ENCODE results near the gene PHYHD1. TPM values are rescaled to one million over a fixed set of nuclear protein-coding genes. Genes with fewer than 3 reads are reported as not detected.
"Not testable (repeated sequence)": the region's sequence is repeated elsewhere in the genome, so short reads cannot be mapped to it uniquely, and the experiment has no call there.

The PHYHD1 gene
- total RNA-seq, 1 donor = 3.2 TPM

DNA sequence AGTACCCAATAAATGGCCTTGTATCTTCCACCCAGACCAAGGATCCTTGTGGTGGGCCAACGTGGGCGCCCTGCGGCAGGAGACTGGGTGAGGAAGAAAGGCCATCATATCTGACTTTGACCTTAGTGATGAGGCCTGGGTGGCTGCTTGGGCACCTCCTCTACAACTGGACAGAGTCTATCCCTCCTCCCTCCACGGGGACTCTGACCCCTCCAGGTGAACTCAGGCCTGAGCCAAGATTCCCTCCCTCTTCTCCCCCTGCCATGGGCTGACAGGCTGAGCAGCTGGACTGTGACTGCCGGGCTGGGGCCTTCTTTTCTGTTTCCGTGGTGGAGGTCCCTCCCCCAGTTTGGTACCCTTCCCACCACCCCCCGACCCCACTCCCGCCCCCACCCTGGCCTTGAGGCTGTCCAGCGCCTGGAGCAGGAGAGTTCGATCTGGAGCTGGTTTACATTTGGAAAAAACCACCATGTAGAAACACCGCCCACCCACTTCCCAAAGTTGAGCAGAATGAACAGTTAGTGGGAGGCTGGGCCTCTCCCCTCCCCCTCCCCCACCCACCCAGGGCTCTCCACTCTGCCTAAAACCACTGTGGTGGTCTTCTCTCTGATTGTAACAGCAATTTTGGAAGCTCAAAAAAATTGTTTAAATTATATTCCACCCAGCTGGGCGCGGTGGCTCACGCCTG is 1.2 kb upstream of the PHYHD1 start:
- DNase-seq (ENCODE audit: low read depth in 2 of 3, low spot score in 2 of 3) = no peak

DNA sequence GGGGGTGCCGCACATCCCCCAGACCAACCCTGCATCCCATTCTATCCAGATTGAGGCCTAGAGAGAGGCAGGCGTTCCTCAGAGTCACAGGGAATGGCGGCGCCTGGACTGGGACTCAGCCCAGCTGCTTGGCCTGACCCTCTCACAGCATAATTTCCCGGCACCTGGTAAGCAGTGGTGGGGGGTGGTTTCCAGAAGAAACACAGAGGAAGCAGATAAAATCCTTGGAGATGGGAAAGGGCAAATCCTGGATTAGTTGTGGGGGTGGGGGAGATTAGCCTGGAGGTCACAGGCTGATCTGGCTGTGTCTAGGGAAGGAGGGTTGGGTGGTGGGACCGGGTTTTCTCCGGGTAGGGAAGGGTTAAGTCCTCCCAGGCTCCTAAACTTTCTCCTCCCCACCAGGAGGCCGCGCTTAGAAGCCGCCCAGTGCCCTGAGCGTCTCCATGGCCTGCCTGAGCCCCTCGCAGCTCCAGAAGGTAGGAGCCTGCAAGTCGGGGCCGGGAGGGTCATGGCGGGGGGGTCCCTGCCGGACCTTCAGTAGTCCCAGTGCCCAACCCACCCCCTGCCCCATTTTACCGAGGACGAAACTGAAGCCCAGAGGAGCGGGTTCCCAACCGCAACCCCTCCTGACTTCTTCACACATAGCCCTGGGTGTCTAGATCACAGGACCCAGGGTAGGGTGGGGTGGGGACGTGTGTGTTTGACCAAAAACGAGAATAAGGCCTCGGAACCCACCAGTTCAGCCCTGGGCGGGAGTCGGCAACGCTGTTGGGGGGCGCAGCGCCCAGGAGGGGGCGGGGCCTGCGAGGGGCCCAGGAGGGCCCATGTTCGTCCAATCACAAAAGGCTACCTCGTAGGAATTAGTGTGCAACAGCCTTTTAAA is 1.3 kb downstream of the PHYHD1 start:
- peak in 2 of 3 donors; percentile 55 to 67 for DNase-seq (ENCODE audit: low read depth in 2 of 3, low spot score in 2 of 3)

DNA sequence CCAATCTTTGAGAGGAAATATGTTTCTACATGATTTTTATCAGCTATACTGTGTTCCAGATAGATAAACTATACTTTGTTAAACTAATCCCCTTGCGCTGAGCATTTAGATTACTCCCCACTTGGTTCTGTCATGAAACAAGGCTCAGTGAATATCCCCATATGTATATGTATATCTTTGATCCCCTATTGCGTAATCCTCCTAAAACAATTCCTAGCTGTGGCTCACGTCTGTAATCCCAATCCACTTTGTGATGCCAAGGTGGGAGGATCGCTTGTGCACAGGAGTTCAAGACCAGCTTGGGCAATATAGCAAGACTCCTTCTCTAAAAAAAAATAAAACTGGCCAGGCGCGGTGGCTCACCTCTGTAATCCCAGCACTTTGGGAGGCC is 2.7 kb downstream of the PHYHD1 start:
- DNase-seq (ENCODE audit: low read depth in 2 of 3, low spot score in 2 of 3) = no peak

GRCh38 chr9:128927731-128928411 is 7.1 kb downstream of the PHYHD1 start:
- DNase-seq (ENCODE audit: low read depth in 2 of 3, low spot score in 2 of 3) = peak in 2 of 3 donors; percentile 26 to 29

DNA sequence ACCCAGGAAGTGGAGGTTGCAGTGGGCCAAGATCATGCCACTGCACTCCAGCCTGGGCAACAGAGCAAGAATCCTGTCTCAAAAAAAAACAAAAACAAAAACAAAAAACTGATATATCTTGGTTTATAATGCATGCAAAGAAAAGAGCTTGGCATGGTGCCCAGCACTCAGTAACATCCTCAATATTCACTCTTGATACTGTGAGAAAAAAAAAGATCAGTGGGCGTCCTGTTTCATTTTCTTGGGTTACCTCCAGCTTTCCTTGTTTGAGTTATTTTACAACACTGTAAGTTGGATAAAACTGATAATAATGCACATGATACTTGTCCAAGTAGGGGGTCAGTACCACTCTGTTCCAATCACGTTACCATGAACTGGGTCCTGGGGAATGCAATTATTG is 7.8 kb downstream of the PHYHD1 start:
- DNase-seq (ENCODE audit: low read depth in 2 of 3, low spot score in 2 of 3) = no peak

- no peak for DNase-seq (ENCODE audit: low read depth in 2 of 3, low spot score in 2 of 3)
These were observed 8.8 kb downstream of the PHYHD1 start for GRCh38 chr9:128929560-128929959.

- no peak for DNase-seq (ENCODE audit: low read depth in 2 of 3, low spot score in 2 of 3)
These were observed 12.9 kb downstream of the PHYHD1 start for GRCh38 chr9:128933731-128934130.

DNA sequence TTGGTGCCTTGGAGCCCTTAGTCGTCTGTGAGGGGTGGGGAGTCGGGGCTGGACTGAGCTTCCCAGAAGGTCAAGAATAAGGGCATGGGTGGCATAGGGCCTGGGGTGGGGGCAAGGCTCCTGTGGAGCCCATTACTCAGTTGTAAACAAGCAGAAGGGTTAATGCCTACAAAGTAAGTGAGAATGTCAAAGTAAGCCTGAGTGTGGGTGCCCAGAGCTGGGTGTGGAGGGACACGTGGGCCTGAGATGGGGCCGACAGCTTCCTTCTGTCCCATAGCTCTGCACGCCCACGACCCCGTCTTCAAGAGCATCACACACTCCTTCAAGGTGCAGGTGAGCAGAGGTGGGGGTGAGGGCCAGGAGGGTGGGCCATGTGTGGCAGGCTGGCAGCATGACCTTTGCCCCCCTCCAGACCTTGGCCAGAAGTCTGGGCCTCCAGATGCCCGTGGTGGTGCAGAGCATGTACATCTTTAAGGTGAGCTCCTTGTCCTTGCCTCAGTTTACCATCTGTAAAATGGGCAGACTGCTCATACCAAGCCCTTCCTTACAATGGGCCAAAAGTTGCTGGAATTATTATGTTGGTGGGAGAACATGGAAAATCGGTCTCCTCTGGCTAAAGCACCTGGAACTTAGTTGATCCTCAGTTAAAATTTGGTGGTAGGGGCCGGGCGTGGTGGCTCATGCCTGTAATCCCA is 15.5 kb downstream of the PHYHD1 start:
- DNase-seq (ENCODE audit: low read depth in 2 of 3, low spot score in 2 of 3) = no peak

- DNase-seq (ENCODE audit: low read depth in 2 of 3, low spot score in 2 of 3) = no peak
These were observed 16.8 kb downstream of the PHYHD1 start for GRCh38 chr9:128937310-128938165.

DNA sequence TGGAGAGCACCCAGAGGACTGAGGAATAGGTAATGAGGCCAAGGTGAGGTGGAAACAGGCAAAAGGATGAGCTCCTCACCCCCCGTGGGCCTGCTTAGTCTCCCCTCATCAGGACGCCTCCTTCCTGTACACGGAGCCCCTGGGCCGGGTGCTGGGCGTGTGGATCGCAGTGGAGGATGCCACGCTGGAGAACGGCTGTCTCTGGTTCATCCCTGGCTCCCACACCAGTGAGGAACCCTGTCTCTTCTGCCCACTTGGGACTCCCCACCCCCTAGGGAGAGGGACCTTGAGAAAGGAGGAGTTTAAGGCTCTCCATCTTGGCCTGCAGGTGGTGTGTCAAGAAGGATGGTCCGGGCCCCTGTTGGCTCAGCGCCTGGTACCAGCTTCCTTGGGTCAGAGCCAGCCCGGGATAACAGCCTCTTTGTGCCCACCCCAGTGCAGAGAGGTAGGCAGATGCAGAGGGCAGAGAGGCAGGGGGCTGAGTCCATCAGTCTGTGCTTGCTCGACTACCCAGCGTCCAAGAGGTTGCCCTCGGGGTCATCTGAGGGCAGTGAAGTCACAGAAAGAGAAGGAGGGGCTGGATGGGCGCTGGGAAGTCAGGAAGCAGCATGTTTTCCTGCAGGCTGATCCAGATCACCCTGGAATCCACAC is 19.6 kb downstream of the PHYHD1 start:
- no peak for DNase-seq (ENCODE audit: low read depth in 2 of 3, low spot score in 2 of 3)

DNA sequence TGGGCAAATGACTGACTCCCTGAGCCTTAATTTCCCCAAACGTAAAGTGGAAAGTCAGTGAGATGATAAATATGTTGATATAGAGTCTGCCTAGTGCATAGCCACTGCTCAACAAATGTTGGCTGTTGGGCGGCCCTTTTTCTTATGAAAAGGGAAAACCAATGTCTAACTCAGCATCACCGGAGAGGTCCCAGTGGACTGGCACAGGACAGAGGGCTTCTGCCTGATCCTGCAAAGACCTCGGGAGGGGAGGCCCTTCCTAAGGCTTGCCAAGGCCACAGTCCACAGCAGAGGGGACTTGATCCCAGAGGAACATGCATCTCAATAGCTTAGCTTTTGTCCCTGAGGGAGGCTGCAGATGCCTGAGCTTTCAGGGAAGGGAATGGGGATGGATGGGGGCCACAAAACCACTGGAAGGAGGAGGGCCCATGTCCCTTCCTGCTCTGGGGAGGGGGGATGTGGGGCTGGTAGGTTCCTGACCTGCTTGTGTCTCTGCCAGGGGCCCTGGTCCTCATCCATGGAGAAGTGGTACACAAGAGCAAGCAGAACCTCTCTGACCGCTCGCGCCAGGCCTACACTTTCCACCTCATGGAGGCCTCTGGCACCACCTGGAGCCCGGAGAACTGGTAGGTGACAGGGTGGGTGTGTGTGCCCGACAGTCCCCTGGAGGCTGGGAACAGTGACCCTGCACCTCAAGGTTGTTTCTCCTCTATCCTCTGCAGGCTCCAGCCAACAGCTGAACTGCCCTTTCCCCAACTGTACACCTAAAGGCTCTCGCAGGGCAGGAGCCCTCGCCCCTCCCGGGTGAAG is 20.4 kb downstream of the PHYHD1 start:
- no peak for DNase-seq (ENCODE audit: low read depth in 2 of 3, low spot score in 2 of 3)

GRCh38 chr9:128943832-128944620 is 23.2 kb downstream of the PHYHD1 start:
- no peak for DNase-seq (ENCODE audit: low read depth in 2 of 3, low spot score in 2 of 3)

- not testable (repeated sequence) for DNase-seq (ENCODE audit: low read depth in 2 of 3, low spot score in 2 of 3)
These were observed 24.2 kb downstream of the PHYHD1 start for GRCh38 chr9:128944966-128945365.

DNA sequence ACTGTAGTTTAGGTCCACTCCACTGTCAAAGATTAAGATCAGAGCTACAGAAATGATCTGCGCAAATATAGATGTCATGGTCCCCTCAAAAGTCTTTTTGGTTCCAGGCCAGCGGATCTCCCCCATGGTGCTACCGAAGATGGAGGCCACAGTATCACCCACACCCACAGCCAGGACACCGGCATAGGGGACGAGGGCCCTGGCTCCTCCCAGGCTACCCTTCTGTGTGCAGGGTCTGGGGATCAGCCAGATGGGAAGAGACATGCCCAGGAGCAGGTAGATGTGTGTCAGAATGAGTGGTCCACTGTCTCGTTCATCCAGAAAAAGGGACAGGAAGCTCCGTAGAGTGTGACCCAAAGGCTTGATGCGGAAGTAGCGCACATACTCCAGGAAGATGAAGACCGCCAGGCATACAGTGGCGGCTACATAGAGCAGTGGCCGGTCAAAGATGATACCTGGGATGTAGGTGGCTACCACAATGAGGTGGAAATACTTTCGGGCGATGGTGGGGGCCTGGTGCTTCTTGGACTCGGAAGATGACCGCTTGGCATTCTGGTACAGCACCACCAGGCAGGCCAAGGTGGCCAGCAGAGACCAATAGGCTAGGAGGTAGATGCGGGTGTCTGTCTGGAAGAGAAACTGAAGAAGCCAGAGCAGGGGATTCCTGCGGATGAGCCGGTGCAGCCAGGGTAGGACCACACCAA is 25.2 kb downstream of the PHYHD1 start:
- DNase-seq (ENCODE audit: low read depth in 2 of 3, low spot score in 2 of 3) = no peak

DNA sequence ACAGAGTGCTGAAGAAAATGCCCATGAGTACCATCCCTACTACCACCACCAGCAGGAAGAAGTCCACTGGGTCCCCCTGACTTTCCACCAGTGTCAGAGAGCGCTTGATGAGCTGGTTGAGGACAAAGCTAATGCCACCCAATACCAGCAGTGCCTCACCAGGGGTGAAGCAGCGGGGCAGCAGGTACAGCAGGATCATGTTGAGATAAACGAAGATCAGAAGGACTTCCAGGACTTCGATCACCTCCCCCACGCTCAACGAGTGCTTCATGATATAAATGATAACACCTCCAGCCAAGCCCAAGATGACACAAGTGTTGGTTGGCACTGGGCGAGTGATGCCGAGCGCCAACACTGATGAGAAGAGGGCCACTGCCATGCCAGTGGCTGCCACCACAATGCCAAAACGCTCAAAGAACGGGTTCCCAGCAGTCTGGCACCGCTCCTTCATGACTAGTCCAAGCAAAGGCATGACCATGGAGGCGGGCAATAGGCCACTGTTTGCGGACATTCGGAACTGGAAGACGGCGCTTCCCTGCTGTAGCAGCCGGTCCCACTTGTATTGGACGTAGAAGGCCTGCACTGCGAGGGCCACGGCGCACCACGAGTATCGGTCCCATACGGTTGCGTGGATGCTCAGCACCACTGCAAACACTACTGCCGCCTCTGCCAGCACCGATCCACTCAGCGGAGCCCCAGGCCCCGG is 25.9 kb downstream of the PHYHD1 start:
- no peak for DNase-seq (ENCODE audit: low read depth in 2 of 3, low spot score in 2 of 3)

GRCh38 chr9:128947277-128947526 is 26.4 kb downstream of the PHYHD1 start:
- DNase-seq (ENCODE audit: low read depth in 2 of 3, low spot score in 2 of 3) = peak in 1 of 3 donors; percentile 28

Measured in hematopoietic multipotent progenitor cell (in vitro differentiated cells).